ENCODE measurements around the gene NFIX.
A peak's percentile ranks its signal among the peaks of the same experiment; 100 is the strongest.

The NFIX gene

GRCh38 chr19:13060233-13060963, 65.1 kb downstream of the NFIX start:
- no peak for DNase-seq

DNA sequence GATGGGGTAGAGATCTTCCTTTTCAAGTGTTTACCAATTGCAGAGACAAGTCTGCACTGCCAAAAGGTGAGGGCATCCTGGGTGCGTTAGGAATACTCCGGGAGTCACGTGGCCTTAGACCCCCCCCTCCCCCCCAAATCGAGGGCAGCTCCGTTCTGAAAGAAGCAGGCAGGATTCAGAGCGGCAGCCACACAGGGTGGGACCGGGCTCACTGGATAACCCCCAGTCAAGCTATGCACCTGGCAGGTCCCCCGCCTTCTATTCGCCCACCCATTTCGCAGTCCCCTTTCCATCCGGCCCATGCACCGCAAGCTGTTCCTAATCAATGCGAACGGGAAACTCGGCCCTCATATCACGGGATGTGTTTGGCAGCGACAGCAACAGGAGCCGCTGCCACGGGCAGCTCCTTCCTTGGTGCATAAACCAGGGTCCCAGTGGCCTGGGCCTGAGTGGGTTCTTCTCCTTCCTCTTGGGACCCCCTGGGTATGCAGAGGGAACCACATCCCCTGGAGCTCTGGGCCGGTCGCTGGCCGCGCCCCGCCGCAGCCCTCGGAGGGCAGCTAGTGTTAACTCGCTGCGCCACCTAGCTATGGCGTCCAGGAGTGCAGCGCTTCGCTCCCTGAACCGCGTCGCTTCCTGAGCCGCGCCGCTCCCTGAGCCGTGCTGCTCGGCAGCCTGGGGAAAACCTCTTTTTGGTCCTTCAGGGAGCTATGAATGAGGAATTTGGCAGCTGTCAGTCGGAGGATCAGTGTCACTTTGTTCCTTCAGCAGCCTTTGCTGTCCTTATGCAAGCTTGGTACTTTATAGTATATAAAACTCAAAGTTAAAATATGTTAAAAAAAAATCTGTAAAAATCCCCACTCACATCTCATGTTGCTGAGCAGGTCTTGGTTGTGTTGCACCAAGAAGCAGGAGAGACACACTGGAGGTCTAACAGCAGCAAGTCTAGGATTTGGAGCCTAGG, 66.0 kb downstream of the NFIX start:
- DNase-seq = peak; percentile 71

GRCh38 chr19:13062317-13062716, 67.0 kb downstream of the NFIX start:
- DNase-seq = no peak

GRCh38 chr19:13063461-13064091, 68.3 kb downstream of the NFIX start:
- DNase-seq = no peak

- DNase-seq = no peak
Observed at GRCh38 chr19:13064092-13064489, 68.8 kb downstream of the NFIX start.

DNA sequence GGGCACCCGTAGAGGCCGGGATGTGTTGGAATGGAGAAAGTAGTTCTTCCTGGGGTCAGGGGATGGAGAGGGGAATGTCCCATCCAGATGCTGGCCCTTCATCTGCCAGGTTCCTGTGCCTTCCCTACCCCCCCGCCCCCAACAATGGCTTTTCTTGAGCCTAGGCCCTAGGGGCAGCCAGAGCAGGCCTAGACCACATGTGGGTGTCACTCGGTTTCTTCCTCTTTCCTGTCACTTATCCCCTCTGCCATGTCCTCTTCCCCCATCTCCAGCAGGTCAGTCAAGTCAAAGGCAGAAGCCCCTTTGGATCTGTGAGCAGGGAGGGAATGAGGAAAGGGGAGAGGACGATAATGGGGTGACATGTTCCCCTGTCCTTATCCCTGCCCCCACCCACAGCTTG, 71.0 kb downstream of the NFIX start:
- no peak for DNase-seq

DNA sequence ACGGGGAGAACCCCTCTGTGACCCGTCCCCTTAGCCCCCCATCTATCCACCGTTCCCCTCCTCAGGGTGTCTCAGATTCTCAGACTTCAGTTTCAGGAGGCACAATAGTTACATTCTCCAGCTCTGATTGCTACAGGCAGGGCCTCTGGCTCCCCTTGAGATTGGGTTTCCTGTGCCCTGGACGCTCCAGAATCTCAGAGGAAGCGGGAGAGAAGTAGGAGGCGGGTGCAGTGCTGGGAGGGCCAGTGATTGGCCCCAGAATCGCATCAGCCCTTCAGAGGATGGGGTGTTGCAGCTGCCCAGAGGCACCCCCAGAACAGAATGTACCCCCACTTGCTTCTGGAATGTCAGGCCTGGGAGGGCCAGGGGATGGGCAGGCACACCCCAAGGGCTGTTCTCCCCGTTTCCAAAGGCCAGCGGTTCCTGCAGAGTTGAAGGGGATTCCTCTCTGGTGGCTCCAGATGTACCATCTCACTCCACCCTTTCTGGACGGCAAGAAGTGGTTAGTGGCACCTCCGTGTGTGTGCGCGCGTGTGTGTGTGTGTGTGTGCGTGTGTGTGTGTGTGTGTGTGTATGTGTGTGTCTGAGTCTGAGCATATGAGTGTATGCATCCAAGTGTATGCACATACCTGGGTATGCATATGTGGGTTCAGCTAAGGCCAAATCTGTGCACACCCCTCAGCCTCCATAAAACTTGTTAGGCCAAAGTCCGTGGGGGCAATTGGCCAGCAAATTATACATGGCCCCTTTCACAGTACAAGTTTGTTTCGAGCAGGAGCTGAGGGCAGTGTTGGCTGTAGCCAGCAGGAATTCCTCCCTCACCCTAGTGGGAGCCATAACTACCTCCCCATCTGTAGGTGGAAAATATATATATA, 71.9 kb downstream of the NFIX start:
- DNase-seq = no peak

DNA sequence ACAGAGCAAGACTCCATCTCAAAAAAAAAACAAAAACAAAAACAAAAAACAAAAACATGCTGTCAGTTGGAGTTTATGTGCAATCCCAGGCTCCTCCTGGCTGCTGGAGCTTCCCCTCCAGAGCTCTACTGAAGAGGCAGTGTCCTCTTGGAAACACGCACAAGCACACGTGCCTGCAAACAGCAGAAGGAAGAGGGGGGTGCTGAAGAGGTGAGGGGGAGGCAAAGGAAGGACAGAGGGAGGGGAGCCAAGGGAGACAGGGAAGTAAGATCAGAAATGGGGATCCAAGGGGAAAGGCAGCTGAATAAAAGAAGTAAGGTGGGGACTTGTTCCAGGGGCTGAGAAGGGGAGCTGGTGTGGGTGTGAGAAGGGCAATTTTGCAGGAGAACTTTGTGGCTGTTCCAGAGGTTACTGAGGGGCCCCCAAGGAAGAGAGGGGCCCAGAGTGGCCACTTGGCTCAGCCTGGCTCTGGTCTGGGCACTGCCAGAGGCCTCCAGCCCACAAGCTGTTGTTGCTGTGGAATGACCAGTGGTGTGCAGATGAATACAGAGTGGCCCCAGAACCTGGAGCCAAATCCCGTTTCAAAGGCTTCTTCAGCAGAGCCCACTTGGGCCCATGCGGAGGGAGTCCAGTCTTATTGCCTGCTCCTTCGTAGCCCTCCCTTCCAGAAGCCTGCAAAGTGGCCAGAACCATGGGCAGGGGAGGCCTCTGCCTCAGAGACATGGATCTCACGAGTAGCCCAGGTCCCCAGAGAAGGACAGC, 73.0 kb downstream of the NFIX start:
- DNase-seq = no peak

GRCh38 chr19:13069415-13070359, 74.4 kb downstream of the NFIX start:
- peak; percentile 58 for DNase-seq

- no peak for DNase-seq
Observed at GRCh38 chr19:13070425-13071140, 75.3 kb downstream of the NFIX start.

- no peak for DNase-seq
Observed at GRCh38 chr19:13071444-13072187, 76.3 kb downstream of the NFIX start.

DNA sequence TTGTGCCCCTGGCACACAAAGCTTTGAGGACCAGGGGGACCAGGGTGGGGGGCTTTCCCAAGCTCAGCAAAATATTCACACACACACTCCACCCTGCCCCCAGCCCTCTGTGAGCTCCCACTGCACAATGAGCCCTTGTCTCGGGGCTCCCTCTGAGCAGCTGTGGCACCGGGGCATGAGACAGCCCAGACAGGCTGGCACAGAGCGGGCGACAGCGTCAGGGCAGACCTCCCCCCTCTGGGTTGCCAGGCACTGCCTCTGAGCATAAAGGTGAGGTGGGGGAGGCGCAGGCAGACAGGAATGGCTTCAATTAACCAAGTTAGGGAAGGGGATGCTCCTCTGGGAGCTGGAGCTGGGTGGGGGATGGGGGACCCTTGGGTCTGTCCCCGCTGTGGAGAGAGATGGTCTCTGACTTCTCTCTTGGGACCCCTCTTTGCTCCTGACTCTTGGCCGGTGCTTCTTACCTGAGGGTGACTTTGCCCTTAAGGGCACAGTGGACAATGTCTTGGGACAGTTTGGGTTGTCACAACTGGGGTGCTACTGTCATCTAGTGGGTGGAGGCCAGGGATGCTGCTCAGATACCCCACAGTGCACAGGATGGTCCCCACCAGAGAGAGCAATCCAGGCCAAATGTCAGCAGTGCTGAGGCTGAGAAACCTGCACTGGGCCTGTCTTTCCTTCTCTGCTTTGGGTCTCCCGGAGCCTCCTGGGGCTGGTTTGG, 77.1 kb downstream of the NFIX start:
- DNase-seq = no peak

GRCh38 chr19:13073263-13073662, 78.0 kb downstream of the NFIX start:
- DNase-seq = no peak

DNA sequence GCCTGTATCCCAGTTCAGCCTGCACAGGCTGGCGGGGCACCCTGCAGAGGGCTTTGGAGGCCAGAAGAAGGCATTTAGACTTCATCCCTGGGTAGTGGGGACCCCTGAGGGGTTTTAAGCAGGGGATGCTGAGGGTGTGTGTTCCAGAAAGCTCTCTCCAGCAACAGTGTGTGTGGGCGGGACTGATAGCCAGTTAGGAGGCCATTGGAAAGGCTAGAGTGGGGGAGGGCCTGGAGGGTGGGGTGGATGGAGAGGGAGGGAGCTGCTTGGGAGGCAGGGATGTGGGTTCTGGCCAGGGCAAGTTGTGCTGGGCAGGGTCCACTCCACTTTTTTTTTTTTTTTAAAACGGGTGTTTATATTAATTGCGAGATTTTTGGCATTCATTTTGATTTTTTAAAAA, 79.1 kb downstream of the NFIX start:
- DNase-seq = no peak

GRCh38 chr19:13076320-13076719, 81.0 kb downstream of the NFIX start:
- DNase-seq = no peak

DNA sequence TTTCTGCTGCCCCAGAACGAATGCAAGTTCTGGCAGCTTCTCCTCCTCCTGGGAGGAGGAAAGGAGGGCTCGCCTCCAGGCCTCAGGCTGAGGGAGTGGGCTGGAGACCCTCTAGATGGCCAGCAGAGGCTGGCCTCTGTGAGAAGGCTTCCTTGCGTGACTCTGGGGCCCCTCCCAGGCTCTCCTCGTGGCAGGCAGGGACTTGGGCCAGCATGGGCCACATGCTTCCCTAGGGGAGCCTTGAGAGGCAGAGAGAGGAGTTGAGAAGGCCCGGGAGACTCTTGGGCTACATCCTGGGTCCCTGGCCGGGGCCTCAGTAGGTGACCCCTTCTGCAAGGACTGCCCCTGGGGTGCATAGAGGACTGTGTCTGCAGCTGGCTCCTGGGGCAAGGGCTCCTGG, 81.5 kb downstream of the NFIX start:
- DNase-seq = no peak

GRCh38 chr19:13077240-13077639, 82.0 kb downstream of the NFIX start:
- DNase-seq = peak; percentile 38

- no peak for DNase-seq
Observed at GRCh38 chr19:13078381-13078780, 83.1 kb downstream of the NFIX start.
